Measurements from ENCODE around the gene ADI1. TPM values are rescaled to one million over a fixed set of nuclear protein-coding genes. Genes with fewer than 3 reads are reported as not detected.

Gene ADI1
- total and polyA plus RNA-seq, 2 of the 8 experiments (the other 6 are each of a cell fraction or from before 2014, with no cell fraction given) = 12.2 to 40.2 TPM

- WGBS, 2 experiments (ENCODE audit: extremely low coverage in 1 of 2, insufficient coverage in 1 of 2, insufficient read length in 1 of 2, insufficient replicate concordance in 2 of 2, low coverage in 1 of 2, low lambda C conversion rate in 2 of 2, missing lambda C conversion rate in 1 of 2) = 93% methylated on average over 10 of the region's 10 CpGs; no CpG with 5 or more reads in 1 of the 2 experiments
- H2BK120ac ChIP-seq (replicated peaks; ENCODE audit: low read depth, low read length) = no peak overlapping the region
- no peak overlapping the region for H3K4ac ChIP-seq (replicated peaks; ENCODE audit: insufficient read length, low read depth, low read length)
- no peak overlapping the region for H2BK12ac ChIP-seq (ENCODE audit: low read depth, low read length)
- H3K18ac ChIP-seq (ENCODE audit: extremely low read depth, low read length) = no peak overlapping the region
- H3K4me3 ChIP-seq (ENCODE audit: extremely low read depth in 1 of 4, insufficient read depth in 2 of 4, low read depth in 3 of 4, low read length in 4 of 4) = no peak overlapping the region
- H2AFZ ChIP-seq (ENCODE audit: low read length) = no peak overlapping the region
- H3K9ac ChIP-seq (replicated peaks in 1 of 4; ENCODE audit: extremely low read depth in 1 of 4, low read depth in 3 of 4, low read length in 3 of 4) = no peak overlapping the region
- H3K27me3 ChIP-seq (replicated peaks in 1 of 4; ENCODE audit: control insufficient read depth in 3 of 4, extremely low read depth in 1 of 4, insufficient read depth in 3 of 4, low read length in 3 of 4) = no peaks in the 10 kb centered on the region
- H3K56ac ChIP-seq (replicated peaks; ENCODE audit: insufficient read length, low read depth, low read length) = no peak overlapping the region
- no peak overlapping the region for H4K8ac ChIP-seq (ENCODE audit: extremely low read depth, insufficient read depth, low read length)
- no peaks in the 10 kb centered on the region for H3K9me3 ChIP-seq (ENCODE audit: insufficient read depth in 2 of 2, low read depth in 1 of 2, low read length in 1 of 2)
- H2BK5ac ChIP-seq (ENCODE audit: low read depth, low read length) = no peak overlapping the region
- peaks cover 8% of the 10 kb centered on the region; the same call in 1 of the 2 replicates for H3K23me2 ChIP-seq (ENCODE audit: low read depth, low read length)
- no peak overlapping the region for H2AK5ac ChIP-seq (ENCODE audit: low read depth, low read length)
- H3K36me3 ChIP-seq (ENCODE audit: control insufficient read depth in 2 of 4, insufficient read depth in 4 of 4, low read length in 3 of 4) = peaks cover 28 to 70% (median 56%) of the 10 kb centered on the region in 4 experiments
- H2BK20ac ChIP-seq (ENCODE audit: low read length) = no peak overlapping the region
- H3K79me2 ChIP-seq (ENCODE audit: control insufficient read depth in 1 of 2, insufficient read depth in 2 of 2, low read length in 2 of 2) = peaks cover 4 to 37% of the 10 kb centered on the region in 2 experiments
- no peak overlapping the region for H3K14ac ChIP-seq (ENCODE audit: insufficient read length)
- no peak overlapping the region for H2BK15ac ChIP-seq (ENCODE audit: low read length)
- no peak overlapping the region for H3K23ac ChIP-seq (ENCODE audit: insufficient read length)
- H4K91ac ChIP-seq (replicated peaks; ENCODE audit: insufficient read length, low read length) = no peak overlapping the region
- H4K5ac ChIP-seq (ENCODE audit: insufficient read length, low read depth, low read length) = no peak overlapping the region
- CTCF ChIA-PET (ENCODE audit: partially characterized antibody) = interaction anchor here (0.8 to 2.5 kb wide), 5 partner anchors 11 to 114 kb away, joined by 3 to 12 read pairs (median 4); no protein-coding TSS in a partner anchor
- TF ChIP-seq CREB1 (IDR thresholded peaks at IDR 0.05) = no peak
- no peak for TF ChIP-seq RBBP5 (IDR thresholded peaks at IDR 0.05; ENCODE audit: borderline replicate concordance, low read depth, low read length)
- H3K27ac ChIP-seq (ENCODE audit: low read depth, low read length) = no peak overlapping the region
- peaks cover 4% of the 10 kb centered on the region for H3K79me1 ChIP-seq (ENCODE audit: low read depth, low read length)
- FAIRE-seq = no peak
- DNase-seq (ENCODE audit: low read depth in 1 of 2, low spot score in 2 of 2) = no peak
- POLR2A ChIA-PET (ENCODE audit: partially characterized antibody) = interaction anchor here (1.5 to 19.5 kb wide), 5 partner anchors 10 to 98 kb away, joined by 3 to 373 read pairs (median 6); partner anchors contain the start of gene RPS7
- H4K20me1 ChIP-seq (replicated peaks in 1 of 2; ENCODE audit: control insufficient read depth in 1 of 2, insufficient read depth in 2 of 2, low read length in 2 of 2) = peaks cover 2 to 4% of the 10 kb centered on the region in 2 experiments
- no peak overlapping the region for H3K4me2 ChIP-seq (ENCODE audit: insufficient read depth in 1 of 2, low read depth in 2 of 2, low read length in 2 of 2)
- peaks cover 0 to 4% (median 1%) of the 10 kb centered on the region in 4 experiments; a peak in 4 of 7 replicates for H3K4me1 ChIP-seq (replicated peaks in 1 of 4; ENCODE audit: control insufficient read depth in 3 of 4, insufficient read depth in 4 of 4, low read length in 3 of 4)
Measured at GRCh38 chr2:3553946-3554345, 34.6 kb upstream of the ADI1 start.

Measured in H1 (cell line).